Activated T-cell treated with anti-CD3 and anti-CD28 coated beads for 1 hour (primary cell): Measurements from ENCODE around the gene SHROOM3.

Experiments used
- DNase-seq: peaks from one replicate; pipeline ENCODE4 v3.0.0-alpha.2; 2020; ENCODE audit warnings: low read depth

SHROOM3 gene

GRCh38 chr4:76821641-76822040 lies 386.6 kb downstream of the SHROOM3 start:
- DNase-seq: no peak

- DNase-seq: no peak
Observed at GRCh38 chr4:76822303-76822702, 387.3 kb downstream of the SHROOM3 start.

- no peak for DNase-seq
Observed at GRCh38 chr4:76823495-76823894, 388.5 kb downstream of the SHROOM3 start.

DNA sequence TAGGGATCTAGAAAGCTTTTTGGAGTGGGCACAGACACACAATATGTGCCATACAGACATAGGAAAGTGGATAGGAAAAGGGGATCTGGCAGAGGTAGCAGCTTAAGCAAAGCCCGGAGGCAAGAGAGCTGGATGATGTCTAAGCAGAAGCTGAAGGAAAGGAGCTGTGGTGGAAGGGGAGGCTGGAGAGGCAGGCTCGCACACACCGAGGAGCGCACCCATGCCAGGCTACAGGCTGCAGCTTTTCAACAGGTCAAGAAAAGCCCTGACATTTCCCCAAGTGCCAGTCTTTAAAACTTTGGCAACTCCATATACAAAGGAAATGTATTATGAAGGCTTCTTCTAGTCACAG lies 395.6 kb downstream of the SHROOM3 start:
- no peak for DNase-seq

GRCh38 chr4:76830964-76831703 lies 396.1 kb downstream of the SHROOM3 start:
- DNase-seq: no peak

DNA sequence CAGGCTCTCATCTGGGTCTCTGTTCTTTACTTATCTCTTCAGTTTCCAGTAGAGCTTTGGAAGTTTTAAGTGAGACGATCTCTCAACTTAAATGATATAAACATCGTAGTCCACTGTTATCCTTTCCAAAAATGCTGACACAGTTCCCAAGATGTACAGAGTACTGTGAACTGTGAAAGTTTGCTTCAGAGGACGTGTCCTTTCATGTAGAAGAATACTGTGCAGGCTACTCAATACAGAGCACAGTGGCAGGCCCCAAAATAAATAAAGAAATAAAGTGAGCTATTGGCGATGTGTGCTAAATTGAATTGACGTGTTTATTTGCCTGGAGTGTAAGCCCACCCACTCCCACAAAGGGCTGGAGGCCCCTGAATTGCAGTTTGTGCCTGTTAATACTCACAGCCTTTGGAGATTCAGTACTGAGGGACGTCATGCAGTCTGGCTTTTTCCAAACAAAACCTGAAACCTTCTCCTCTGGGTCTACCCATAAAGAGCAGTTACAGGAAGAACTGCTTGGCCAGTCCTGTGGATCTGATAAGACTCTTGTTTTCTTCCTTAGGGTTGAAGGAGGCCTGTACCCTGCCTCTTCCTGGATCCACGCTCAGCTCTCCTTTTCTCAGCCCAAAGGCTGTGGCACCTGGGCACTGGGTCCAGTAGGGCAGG lies 396.8 kb downstream of the SHROOM3 start:
- DNase-seq: no peak
